NCI-H2029 treated with DMSO at 0.1 percent for 48 hours (cell line): ENCODE results near the gene HBQ1.
"Not testable (repeated sequence)": the region's sequence is repeated elsewhere in the genome, so short reads cannot be mapped to it uniquely, and the experiment has no call there.

Experiments
- DNase-seq: peaks from one replicate; lab custom pipeline; 2025; lab: John Stamatoyannopoulos, UW

HBQ1 gene

DNA sequence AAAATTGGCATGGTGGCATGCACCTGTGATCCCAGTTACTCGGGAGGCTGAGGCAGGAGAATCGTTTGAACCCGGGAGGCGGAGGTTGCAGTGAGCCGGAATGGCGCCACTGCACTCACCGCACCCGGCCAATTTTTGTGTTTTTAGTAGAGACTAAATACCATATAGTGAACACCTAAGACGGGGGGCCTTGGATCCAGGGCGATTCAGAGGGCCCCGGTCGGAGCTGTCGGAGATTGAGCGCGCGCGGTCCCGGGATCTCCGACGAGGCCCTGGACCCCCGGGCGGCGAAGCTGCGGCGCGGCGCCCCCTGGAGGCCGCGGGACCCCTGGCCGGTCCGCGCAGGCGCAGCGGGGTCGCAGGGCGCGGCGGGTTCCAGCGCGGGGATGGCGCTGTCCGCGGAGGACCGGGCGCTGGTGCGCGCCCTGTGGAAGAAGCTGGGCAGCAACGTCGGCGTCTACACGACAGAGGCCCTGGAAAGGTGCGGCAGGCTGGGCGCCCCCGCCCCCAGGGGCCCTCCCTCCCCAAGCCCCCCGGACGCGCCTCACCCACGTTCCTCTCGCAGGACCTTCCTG is at the start of gene HBQ1:
Gene HBQ1 (plus strand): TSS at position 359 of the 575 bp plus-strand sequence. CDS start 28 bp downstream, at position 387.
- no peak for DNase-seq

DNA sequence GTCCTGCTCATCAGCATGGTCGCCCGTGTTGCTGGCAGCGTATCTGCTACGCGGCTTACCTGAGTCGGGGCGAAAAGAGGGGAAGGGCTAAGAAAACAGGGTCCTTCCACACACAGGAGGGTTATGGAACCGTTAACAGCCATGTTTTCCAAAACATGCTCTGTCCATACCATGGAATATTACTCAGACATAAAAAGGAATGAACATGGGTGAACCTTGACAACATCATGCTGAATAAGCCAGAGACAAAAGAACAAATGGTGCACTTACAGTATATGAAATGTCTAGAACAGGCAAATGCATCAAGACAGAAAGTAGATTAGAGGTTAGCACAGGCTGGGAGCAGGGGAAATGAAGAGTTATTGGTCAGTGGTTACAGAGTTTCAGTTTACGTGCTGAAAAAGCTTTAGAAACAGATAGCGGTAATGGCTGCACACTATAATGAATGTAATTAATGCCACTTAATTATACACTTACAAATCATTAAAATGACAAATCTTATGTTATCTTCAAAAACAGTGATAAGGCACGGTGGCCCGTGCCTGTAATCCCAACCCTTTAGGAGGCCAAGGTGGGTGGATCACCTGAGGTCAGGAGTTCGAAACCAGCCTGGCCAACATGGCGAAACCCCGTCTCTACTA is 49.6 kb upstream of the HBQ1 start:
- DNase-seq, result no peak

DNA sequence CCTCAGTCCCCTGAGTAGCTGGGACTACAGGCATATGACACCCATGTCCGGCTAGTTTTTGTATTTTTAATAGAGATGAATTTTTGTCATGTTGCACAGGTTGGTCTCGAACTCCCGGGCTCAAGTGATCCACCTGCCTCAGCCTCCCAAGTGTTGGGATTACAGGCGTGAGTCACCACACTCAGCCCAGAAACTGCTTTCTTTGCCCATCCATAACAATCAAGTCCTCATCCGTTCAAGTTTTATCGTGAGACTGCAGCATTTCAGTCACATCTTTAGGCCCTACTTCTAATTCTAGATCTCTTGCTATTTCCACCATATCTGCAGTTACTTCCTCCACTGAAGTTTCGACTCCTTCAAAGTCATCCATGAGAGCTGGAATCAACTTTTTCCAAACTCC is 48.1 kb upstream of the HBQ1 start:
- no peak for DNase-seq

DNA sequence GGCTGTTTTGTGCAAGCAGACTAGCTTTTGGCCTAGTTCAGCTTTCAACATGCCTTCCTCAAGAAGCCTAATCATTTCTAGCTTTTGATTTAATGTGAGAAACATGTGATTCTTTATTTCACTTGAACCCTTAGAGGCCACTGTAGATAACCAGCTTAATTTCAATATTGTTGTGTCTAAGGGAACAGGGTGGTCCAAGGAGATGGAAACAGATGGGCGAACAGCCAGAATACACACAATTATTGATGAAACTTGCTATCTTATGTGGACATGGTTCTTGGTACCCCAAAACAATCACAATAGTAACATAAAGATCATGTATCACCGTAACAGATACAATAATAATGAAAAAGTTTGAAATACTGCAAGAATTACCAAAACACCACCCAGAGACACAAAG is 46.5 kb upstream of the HBQ1 start:
- DNase-seq, result no peak

DNA sequence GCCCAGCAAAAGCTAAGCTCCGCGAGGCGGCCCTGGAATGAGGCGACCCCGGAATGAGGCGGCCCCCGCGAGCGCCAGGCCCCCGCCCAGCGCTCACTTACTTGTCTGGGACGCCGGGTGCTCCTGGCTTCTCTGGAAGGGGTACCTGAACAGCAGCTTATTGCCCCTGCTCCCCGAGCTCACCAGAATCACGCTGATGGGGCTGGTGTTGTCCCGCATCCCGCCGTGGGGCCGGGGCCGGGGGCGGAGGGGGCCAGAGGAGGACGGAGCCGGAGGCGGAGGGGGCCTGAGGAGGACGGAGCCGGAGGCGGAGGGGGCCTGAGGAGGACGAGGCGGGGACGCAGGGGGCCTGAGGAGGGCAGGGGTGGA is 42.2 kb upstream of the HBQ1 start:
- DNase-seq, result no peak

DNA sequence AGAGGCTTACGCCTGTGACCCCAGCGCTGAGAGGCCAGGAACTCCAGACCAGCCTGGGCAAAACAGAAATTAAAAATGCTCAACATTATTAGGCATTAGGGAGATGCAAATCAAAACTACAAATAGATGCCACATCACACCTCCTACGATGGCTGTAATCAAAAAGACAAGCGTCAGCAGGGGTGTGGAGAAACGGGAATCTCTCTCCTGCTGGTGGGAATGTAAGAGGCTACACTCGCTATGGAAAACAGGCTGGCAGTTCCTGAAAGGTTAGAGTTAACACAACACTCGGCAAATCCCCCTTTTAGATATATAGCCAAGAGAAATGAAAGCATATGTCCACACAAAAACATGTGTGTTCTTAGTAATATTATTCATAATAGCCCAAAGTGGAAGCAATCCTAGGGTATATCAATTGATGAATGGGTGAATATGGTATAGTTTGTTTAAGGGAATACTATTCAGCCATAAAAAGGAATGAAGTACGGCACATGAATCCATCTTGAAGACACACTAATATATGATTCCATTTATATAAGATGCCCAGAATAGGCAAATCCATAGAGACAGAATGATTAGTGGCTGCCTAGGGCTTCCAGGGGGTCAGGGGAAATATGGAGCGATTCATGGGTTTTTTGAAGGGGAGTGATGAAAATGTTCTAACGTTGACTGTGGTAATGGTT is 39.9 kb upstream of the HBQ1 start:
- DNase-seq, result no peak

DNA sequence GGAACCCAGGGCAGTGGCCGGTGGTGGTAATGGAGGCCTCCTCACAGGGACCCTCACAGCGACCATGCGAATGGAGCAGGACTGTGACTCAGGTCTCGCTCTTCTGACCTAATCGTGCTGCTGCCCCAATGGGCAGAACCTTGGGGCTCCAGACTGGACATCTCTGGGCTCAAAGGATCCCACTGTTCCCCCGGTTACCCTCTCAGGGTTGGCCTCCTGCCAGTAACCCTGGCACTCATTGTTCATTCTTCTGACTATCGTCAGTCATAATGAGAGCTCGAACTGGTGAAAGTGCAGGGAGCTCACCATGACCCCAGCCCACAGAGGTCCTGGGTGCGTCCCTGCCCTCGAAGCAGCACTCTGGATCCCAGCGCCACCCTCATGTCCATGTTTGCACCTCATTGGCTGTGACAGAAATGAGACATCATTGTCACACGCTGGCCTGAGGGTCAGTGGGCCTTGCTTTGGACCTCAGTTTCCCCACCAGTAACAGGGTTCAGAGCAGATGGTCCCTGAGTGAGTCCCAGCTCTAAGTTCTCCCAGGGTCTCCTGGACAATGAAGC is 37.8 kb upstream of the HBQ1 start:
- no peak for DNase-seq

DNA sequence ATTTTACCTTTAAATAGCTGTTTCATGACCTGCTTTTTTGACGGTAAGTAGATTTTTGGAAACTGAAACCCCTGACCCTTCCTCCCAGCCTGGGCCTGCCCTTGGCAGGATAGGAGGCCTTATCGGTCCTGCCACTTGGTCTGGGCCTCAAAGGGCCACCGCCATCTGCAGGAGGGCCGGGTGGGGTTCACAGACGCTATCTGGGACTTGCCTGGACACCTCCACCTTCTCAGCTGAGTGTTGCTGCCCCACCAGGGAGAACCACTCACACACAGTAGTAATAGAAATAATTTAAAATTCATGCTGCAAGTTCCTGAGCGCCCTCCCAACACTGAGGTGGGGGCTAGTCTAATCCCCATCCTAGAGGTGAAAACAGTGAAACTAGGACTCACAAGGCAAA is 37.2 kb upstream of the HBQ1 start:
- no peak for DNase-seq

DNA sequence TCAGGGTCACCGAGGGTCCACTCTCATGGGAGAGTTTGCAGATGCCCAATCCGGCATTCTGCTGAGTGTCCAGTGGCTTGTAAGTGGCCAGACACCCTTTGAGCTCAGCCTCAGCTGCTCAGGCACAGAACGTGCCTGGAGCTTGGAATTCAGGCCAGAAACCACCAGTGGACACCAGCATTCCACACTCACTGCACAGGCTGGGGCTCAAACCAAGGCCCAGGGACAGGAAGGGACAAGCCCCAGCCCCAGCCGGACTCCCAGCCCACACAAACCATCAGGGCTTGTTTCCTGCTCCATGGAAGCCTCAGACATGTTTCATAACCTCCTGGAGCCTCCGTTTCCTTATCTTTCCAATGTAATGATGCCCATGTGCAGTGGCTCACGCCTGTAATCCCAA is 36.8 kb upstream of the HBQ1 start:
- no peak for DNase-seq

DNA sequence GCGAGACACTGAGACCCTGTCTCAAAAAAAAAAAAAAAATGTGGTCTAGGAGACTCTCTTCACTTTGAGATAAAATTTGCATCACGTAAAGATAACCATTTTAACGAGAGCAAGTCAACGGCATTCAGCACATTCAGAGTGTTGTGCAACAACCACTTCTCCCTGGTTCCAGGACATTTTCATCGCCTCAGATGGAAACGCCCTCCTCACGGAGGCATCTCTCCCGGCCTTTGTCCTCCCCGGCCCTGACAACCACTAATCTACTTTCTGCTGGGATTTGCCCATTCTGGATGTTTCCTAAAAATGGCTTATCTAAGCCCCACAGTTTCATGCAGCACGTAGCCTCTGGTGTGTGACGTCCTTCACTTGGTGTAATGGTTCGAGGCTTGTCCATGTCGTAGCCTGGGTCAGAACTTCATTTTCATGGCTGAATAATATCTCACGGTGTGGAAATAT is 35.4 kb upstream of the HBQ1 start:
- DNase-seq, result no peak

DNA sequence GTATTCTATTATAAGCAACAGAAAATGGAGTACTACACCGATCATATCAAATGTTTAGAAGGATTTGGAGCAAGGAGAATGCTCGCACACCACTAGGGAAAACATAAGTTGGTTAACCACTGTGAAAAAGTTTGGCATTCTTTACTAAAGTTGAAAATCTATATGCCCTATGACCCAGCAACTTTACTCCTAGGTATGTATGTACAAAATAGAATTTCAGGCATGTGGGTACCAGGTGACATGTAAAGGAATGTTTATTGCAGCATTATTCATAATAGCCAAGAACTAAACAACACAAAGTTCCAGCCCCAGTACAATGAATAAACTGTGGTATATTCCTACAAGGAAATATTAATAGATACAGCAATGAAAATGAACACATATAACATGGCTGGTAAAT is 33.6 kb upstream of the HBQ1 start:
- DNase-seq, result no peak

DNA sequence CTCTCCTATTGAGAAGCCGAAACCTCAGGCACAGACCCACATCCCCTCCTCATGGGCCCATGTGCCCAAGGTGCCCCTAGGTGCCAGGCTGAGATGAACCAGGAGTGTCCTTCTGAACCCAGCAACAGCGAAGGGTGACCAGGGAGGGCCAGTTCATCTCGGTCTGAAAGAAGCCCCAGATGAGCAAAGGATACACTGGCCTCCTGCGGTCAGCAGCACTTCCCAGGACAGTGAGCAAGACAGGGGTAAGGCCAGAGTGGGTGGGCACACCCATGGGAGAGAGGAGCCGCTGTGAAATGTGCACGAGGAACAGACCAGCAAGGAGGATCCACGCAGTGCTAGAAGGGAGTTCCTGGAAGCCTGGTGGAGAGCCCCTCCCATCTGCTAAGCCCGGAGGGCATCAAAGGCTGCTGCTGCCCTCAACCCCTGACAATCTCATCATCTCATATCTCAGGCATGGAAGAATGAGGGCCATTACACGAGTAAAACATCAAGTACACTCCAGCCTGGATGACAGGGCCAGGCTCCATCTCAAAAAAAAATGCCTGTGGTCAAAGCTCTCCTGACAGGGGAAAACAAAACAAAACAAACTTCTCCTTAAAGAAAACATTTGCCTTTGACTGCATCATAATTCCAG is 31.1 kb upstream of the HBQ1 start:
- DNase-seq, result no peak

DNA sequence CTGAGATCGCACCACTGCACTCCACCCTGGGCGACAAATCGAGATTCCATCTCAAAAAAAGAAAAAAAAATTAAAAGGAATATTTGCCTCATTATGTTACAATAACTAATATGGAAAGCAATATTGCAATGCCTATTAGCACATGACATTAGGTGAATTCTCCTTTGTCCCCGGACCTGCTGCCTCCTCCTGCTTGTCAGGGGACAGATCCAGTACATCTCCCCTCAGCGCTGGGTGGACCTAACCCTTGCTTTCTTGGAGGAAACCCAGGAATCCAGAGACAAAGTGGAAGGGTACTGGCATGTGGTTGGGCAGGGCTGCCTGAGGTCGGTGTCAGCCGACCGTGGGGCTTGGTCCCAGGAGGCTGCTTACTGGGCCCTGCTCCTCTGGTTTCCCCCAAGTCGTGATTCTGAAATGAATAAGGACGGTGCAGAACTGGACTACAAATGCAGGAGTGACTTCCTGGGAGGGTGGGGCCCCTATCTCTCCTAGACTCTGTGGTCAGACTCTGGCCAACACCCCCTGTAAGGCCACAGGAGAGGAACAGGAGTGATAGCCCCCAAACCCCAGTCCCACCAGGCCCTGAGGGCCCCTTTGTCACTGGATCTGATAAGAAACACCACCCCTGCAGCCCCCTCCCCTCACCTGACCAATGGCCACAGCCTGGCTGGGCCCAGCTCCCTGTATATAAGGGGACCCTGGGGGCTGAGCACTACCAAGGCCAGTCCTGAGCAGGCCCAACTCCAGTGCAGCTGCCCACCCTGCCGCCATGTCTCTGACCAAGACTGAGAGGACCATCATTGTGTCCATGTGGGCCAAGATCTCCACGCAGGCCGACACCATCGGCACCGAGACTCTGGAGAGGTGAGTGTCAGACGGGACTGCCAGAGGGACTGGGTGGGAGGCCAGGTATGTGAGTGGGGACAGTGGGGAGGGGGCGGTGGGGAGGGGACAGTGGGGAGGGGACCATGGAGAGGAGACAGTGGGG is 27.8 kb upstream of the HBQ1 start, which contains the start of gene HBZ:
Gene HBZ (plus strand): TSS at position 504 of the 988 bp plus-strand sequence. CDS start 266 bp downstream, at position 770.
- DNase-seq, result no peak

DNA sequence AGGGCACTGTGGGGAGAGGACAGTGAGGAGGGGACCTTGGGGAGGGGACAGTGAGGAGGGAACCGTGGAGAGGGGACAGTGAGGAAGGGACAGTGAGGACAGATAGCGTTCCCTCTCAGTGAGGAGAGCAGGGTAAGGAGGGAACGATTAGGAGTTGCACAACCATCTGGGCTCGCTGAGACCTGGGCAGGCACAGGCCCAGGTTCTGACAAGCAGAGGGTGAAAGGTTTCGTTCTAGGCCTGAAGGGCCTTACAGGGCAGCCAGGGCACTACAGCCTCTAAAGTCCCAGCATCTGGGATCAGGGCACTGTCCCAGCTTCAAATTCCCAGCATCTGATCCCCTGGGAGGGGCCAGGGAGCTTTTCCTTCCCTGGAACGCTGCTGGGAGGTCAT is 27.1 kb upstream of the HBQ1 start:
- not testable (repeated sequence) for DNase-seq

DNA sequence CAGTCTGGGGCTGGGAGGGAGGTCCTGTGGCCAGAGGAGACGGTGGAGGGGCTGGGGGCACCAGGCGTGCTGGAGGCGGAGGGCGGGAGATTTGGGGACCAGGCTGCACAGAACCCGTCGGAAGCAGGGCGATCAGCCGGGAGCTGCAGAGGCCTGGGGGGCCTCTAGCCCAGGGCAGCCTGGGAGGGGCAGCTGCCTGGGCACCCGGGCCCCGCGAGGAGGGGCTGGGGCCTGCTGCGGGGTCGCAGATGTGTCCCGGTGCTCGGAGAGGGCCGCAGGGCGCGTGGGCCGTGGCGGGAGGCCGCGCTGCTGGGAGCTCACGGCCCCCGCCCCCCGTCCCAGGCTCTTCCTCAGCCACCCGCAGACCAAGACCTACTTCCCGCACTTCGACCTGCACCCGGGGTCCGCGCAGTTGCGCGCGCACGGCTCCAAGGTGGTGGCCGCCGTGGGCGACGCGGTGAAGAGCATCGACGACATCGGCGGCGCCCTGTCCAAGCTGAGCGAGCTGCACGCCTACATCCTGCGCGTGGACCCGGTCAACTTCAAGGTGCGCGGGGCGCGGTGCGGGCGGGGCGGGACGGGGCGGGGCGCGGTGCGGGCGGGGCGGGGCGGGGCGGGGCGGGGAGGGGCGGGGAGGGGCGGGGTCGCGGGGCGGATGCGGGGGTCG is 26.6 kb upstream of the HBQ1 start:
- not testable (repeated sequence) for DNase-seq

DNA sequence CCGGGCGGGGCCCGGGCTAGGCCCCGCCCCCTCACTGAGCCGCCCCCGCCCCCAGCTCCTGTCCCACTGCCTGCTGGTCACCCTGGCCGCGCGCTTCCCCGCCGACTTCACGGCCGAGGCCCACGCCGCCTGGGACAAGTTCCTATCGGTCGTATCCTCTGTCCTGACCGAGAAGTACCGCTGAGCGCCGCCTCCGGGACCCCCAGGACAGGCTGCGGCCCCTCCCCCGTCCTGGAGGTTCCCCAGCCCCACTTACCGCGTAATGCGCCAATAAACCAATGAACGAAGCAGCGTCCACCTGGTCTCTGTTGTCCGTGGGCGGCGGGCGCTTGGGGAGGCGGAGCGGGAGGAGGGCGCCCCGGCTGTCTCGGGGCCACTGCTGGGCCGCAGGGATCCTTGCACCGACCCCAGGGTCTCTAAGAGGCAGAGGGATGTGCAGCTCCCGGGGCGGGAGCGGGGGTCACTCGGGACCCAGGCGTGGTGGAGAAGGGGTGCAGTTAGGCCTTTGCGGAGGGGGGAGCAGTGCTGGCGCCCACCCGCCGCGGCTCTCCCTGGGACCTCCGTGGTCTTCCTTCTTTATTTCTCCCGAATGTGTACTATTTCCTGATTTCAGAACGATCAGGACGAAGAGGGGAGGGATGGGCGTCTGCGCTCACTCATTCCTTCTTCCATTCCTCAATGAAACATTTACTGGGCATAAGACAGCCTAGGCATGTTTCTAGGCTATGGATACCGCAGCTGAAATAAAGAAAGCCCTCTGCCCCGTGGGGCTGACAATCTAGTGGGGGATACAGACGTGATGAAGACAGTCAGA is 25.8 kb upstream of the HBQ1 start:
- DNase-seq, result no peak

DNA sequence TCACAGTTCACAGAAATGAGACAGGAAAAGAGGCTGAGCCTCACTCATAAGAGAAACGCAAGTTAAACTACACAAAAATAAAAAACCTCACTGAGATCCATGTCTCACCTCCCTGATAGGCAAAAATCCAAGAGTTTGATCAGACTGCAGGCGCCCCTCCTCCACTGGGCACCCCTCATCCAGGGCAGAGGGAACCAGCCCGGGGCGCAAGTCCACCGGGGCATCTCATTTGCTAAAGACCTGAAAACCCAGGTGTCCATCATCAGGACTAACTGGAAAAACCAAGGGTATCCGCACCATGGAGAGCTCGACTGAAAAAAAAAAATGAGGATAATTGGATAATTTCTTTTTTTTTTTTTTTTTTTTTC is 25.2 kb upstream of the HBQ1 start:
- DNase-seq, result no peak

DNA sequence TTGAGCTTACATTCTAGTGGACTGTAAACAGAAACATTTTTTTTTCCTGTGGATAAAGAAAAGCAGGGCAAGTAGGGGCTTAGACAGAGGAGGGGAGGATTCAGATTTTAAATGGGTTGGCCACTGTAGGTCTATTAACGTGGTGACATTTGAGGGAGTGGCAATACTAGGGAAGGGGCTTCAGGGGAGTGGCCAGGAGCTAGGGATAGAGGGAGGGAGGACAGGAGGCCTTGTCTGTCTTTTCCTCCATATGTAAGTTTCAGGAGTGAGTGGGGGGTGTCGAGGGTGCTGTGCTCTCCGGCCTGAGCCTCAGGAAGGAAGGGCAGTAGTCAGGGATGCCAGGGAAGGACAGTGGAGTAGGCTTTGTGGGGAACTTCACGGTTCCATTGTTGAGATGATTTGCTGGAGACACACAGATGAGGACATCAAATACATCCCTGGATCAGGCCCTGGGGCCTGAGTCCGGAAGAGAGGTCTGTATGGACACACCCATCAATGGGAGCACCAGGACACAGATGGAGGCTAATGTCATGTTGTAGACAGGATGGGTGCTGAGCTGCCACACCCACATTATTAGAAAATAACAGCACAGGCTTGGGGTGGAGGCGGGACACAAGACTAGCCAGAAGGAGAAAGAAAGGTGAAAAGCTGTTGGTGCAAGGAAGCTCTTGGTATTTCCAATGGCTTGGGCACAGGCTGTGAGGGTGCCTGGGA is 21.0 kb upstream of the HBQ1 start:
- DNase-seq, result no peak

DNA sequence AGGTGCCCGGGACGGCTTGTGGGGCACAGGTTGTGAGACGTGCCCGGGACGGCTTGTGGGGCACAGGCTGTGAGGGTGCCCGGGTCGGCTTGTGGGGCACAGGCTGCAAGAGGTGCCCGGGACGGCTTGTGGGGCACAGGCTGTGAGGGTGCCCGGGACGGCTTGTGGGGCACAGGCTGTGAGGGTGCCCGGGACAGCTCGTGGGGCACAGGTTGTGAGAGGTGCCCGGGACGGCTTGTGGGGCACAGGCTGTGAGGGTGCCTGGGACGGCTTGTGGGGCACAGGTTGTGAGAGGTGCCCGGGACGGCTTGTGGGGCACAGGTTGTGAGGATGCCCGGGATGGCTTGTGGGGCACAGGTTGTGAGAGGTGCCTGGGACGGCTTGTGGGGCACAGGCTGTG is 20.0 kb upstream of the HBQ1 start:
- not testable (repeated sequence) for DNase-seq
